GM19035 (cell line): Measurements from ENCODE around the gene UBA7.

Experiments
- ATAC-seq: cut with Tn5 transposase; IDR thresholded peaks from one replicate; pipeline ENCODE4 v1.9.1; 2021; ENCODE audit not compliant: unreplicated experiment

The UBA7 gene

GRCh38 chr3:49805897-49806701, 7.7 kb downstream of the UBA7 start:
- no peak for ATAC-seq

GRCh38 chr3:49805367-49805782, 8.4 kb downstream of the UBA7 start:
- ATAC-seq = no peak

- no peak for ATAC-seq
Observed at GRCh38 chr3:49804141-49805041, 9.4 kb downstream of the UBA7 start.

- ATAC-seq = peak; percentile 4
Observed at GRCh38 chr3:49803465-49804140, 10.2 kb downstream of the UBA7 start.

GRCh38 chr3:49802719-49803464, 10.9 kb downstream of the UBA7 start, which contains the start of gene INKA1:
Gene INKA1 (plus strand): TSS chr3:49803261. CDS start chr3:49803393, 132 bp downstream.
- ATAC-seq = peak; percentile 76

- no peak for ATAC-seq
Observed at GRCh38 chr3:49801160-49801559, 12.6 kb downstream of the UBA7 start.

- no peak for ATAC-seq
Observed at GRCh38 chr3:49799761-49800160, 14.0 kb downstream of the UBA7 start, which contains the start of gene CDHR4. Gene CDHR4 (minus strand): TSS chr3:49799873. CDS start chr3:49799812, 61 bp downstream.

GRCh38 chr3:49799105-49799504, 14.6 kb downstream of the UBA7 start:
- ATAC-seq = no peak

- ATAC-seq = no peak
Observed at GRCh38 chr3:49794926-49795905, 18.5 kb downstream of the UBA7 start.

GRCh38 chr3:49794431-49794830, 19.3 kb downstream of the UBA7 start:
- no peak for ATAC-seq

- no peak for ATAC-seq
Observed at GRCh38 chr3:49793486-49794085, 20.2 kb downstream of the UBA7 start.

GRCh38 chr3:49792371-49793150, 21.2 kb downstream of the UBA7 start:
- no peak for ATAC-seq

- no peak for ATAC-seq
Observed at GRCh38 chr3:49791571-49791970, 22.2 kb downstream of the UBA7 start.

GRCh38 chr3:49790626-49791411, 22.9 kb downstream of the UBA7 start:
- ATAC-seq = no peak

- no peak for ATAC-seq
Observed at GRCh38 chr3:49788056-49788455, 25.7 kb downstream of the UBA7 start.

- no peak for ATAC-seq
Observed at GRCh38 chr3:49787536-49787935, 26.2 kb downstream of the UBA7 start.

- no peak for ATAC-seq
Observed at GRCh38 chr3:49787182-49787464, 26.6 kb downstream of the UBA7 start.
